H9 (cell line): ENCODE data around the gene MMP26. TPM values are rescaled to one million over a fixed set of nuclear protein-coding genes. Genes with fewer than 3 reads are reported as not detected.

Source experiments
- DNase-seq: peaks from one replicate; pipeline ENCODE4 v3.0.0-alpha.2; 2017
- H2AFZ ChIP-seq: one replicate; pipeline ENCODE4 v1.6.1; 2013; ENCODE audit warnings: mild to moderate bottlenecking, low read length, control low read depth, moderate library complexity
- H2AK5ac ChIP-seq: 2 replicates; pipeline ENCODE4 v1.6.1; 2013; ENCODE audit warnings: low read length, control low read depth, mixed read lengths; ENCODE audit not compliant: insufficient read length
- H2BK120ac ChIP-seq: one replicate; pipeline ENCODE4 v1.6.1; 2013; ENCODE audit warnings: low read depth, mild to moderate bottlenecking, low read length, control low read depth, inconsistent platforms; ENCODE audit not compliant: poor library complexity, severe bottlenecking
- H2BK12ac ChIP-seq: 2 replicates; pipeline ENCODE4 v1.6.1; 2013; ENCODE audit warnings: low read length, control low read depth, mixed read lengths, low read depth; ENCODE audit not compliant: insufficient read length
- H2BK15ac ChIP-seq: 2 replicates; pipeline ENCODE4 v1.6.1; 2013; ENCODE audit warnings: low read depth, low read length, control low read depth
- H2BK20ac ChIP-seq: one replicate; pipeline ENCODE4 v1.6.1; 2013; ENCODE audit warnings: low read depth, mild to moderate bottlenecking, low read length, control low read depth, inconsistent platforms; ENCODE audit not compliant: poor library complexity, severe bottlenecking
- H2BK5ac ChIP-seq: 2 replicates; pipeline ENCODE4 v1.6.1; 2013; ENCODE audit warnings: low read length, control low read depth, mixed read lengths; ENCODE audit not compliant: insufficient read length
- H3K14ac ChIP-seq: 2 replicates; pipeline ENCODE4 v1.6.1; 2013; ENCODE audit warnings: low read length, control low read depth; ENCODE audit not compliant: insufficient read depth
- H3K18ac ChIP-seq: 2 replicates; pipeline ENCODE4 v1.6.1; 2013; ENCODE audit warnings: low read depth, mild to moderate bottlenecking, mixed read lengths, low read length, control low read depth; ENCODE audit not compliant: insufficient read length
- H3K23ac ChIP-seq: 2 replicates; pipeline ENCODE4 v1.6.1; 2013; ENCODE audit warnings: low read length, control low read depth, mixed read lengths, low read depth; ENCODE audit not compliant: insufficient read length
- H3K23me2 ChIP-seq: 2 replicates; pipeline ENCODE4 v1.6.1; 2013; ENCODE audit warnings: low read depth, mild to moderate bottlenecking, mixed read lengths, low read length, control low read depth; ENCODE audit not compliant: insufficient read length, poor library complexity, severe bottlenecking
- H3K27ac ChIP-seq: 2 replicates; pipeline ENCODE4 v1.5.1; 2013; ENCODE audit warnings: low read length, control low read depth, mixed read lengths, low read depth; ENCODE audit not compliant: insufficient read length
- H3K27me3 ChIP-seq: 2 replicates; pipeline ENCODE4 v1.6.1; 2013; ENCODE audit warnings: low read length, control low read depth, inconsistent platforms; ENCODE audit not compliant: insufficient read depth
- H3K4ac ChIP-seq: 2 replicates; pipeline ENCODE4 v1.6.1; 2013; ENCODE audit warnings: low read depth, mild to moderate bottlenecking, control low read depth, inconsistent platforms, low read length, moderate library complexity
- H3K4me1 ChIP-seq: 2 replicates; pipeline ENCODE4 v1.6.1; 2013; ENCODE audit warnings: low read length, control low read depth, inconsistent platforms; ENCODE audit not compliant: insufficient read depth
- H3K4me2 ChIP-seq: 2 replicates; pipeline ENCODE4 v1.6.1; 2013; ENCODE audit warnings: low read length, control low read depth, mixed read lengths; ENCODE audit not compliant: insufficient read length, insufficient read depth
- H3K56ac ChIP-seq: 2 replicates; pipeline ENCODE4 v1.6.1; 2013; ENCODE audit warnings: low read depth, mild to moderate bottlenecking, mixed read lengths, low read length, control low read depth; ENCODE audit not compliant: insufficient read length
- H3K79me1 ChIP-seq: 2 replicates; pipeline ENCODE4 v1.6.1; 2013; ENCODE audit warnings: low read depth, mild to moderate bottlenecking, moderate library complexity, low read length, control low read depth, inconsistent platforms; ENCODE audit not compliant: insufficient read depth, poor library complexity, severe bottlenecking
- H3K79me2 ChIP-seq: 2 replicates; pipeline ENCODE4 v1.6.1; 2013; ENCODE audit warnings: low read length, control low read depth, inconsistent platforms; ENCODE audit not compliant: insufficient read depth
- H3K9ac ChIP-seq: 2 replicates; pipeline ENCODE4 v1.6.1; 2013; ENCODE audit warnings: low read length, control low read depth, mixed read lengths; ENCODE audit not compliant: insufficient read length; ENCODE audit errors: extremely low read depth
- H3K9me3 ChIP-seq: one replicate; pipeline ENCODE4 v1.6.1; 2013; ENCODE audit warnings: low read depth, low read length, inconsistent platforms; ENCODE audit not compliant: control insufficient read depth
- H3T11ph ChIP-seq: one replicate; pipeline ENCODE4 v1.6.1; 2013; ENCODE audit warnings: mild to moderate bottlenecking, low read length, control low read depth, inconsistent platforms
- H4K20me1 ChIP-seq: one replicate; pipeline ENCODE4 v1.6.1; 2013; ENCODE audit not compliant: control insufficient read depth, insufficient read length, insufficient read depth
- H4K5ac ChIP-seq: 2 replicates; pipeline ENCODE4 v1.6.1; 2013; ENCODE audit warnings: low read depth, mild to moderate bottlenecking, mixed read lengths, low read length, control low read depth; ENCODE audit not compliant: insufficient read length
- H4K8ac ChIP-seq: replicated peaks from 2 replicates; pipeline ENCODE4 v1.6.1; 2013; ENCODE audit warnings: low read length, control low read depth, mixed read lengths, low read depth; ENCODE audit not compliant: insufficient read length
- H4K91ac ChIP-seq: 2 replicates; pipeline ENCODE4 v1.6.1; 2013; ENCODE audit warnings: low read depth, mild to moderate bottlenecking, moderate library complexity, mixed read lengths, low read length, control low read depth; ENCODE audit not compliant: insufficient read length
- H3K27ac Mint-ChIP-seq, 3 experiments: 2 replicates in 2 of 3; 3 replicates in 1 of 3; pipeline ENCODE4 v1.8.0; 2020 to 2021; ENCODE audit warnings: mixed read lengths in 3 of 3, mild to moderate bottlenecking in 1 of 3, moderate library complexity in 1 of 3
- H3K27me3 Mint-ChIP-seq: 2 replicates; pipeline ENCODE4 v1.8.0; 2021; ENCODE audit warnings: low read depth, mild to moderate bottlenecking, moderate library complexity, mixed read lengths
- H3K36me3 Mint-ChIP-seq, 3 experiments: 2 replicates in 2 of 3; 3 replicates in 1 of 3; pipeline ENCODE4 v1.8.0; 2020 to 2021; ENCODE audit warnings: low read depth in 3 of 3, mixed read lengths in 3 of 3; ENCODE audit not compliant: insufficient read depth in 1 of 3
- H3K4me1 Mint-ChIP-seq, 2 experiments: 2 replicates each; pipeline ENCODE4 v1.8.0; 2020; ENCODE audit warnings: mixed read lengths in 2 of 2
- H3K4me3 Mint-ChIP-seq, 2 experiments: 2 replicates in 1 of 2; 3 replicates in 1 of 2; pipeline ENCODE4 v1.8.0; 2020 to 2021; ENCODE audit warnings: mild to moderate bottlenecking in 2 of 2, mixed read lengths in 2 of 2, moderate library complexity in 1 of 2
- H3K9me3 Mint-ChIP-seq, 2 experiments: 2 replicates in 1 of 2; 3 replicates in 1 of 2; pipeline ENCODE4 v1.8.0; 2020; ENCODE audit warnings: mild to moderate bottlenecking in 2 of 2, mixed read lengths in 2 of 2, moderate library complexity in 1 of 2
- CTCF ChIP-seq: fragments of 200-600 bp; sonication (generic); conservative IDR thresholded peaks from 3 replicates; pipeline ENCODE4 v1.8.0; 2021; ENCODE audit warnings: antibody characterized with exemption, mild to moderate bottlenecking
- WGBS: extraction: QIAGEN DNeasy Blood & Tissue Kit; methylation state at CpG from one replicate; pipeline ENCODE4 v1.1.7; 2013; ENCODE audit warnings: missing lambda C conversion rate, low lambda C conversion rate, mixed read lengths; ENCODE audit not compliant: insufficient read length; ENCODE audit errors: extremely low coverage; 5-methylcytosine and 5-hydroxymethylcytosine counted together
- total RNA-seq: library from RNA; stranded (reverse); gene quantifications from 2 replicates; pipeline ENCODE4 v1.2.1, GENCODE V29; 2021

The MMP26 gene
- total RNA-seq, 1 experiment from 2014 or later, result not detected

GRCh38 chr11:4680341-4680740, 24.2 kb upstream of the MMP26 start:
- no peak overlapping the region for H4K5ac ChIP-seq
- H3T11ph ChIP-seq, result no peak overlapping the region
- H3K56ac ChIP-seq, result no peak overlapping the region
- H3K23me2 ChIP-seq, result no peaks in the 10 kb centered on the region
- no peak overlapping the region for H3K4me2 ChIP-seq
- no peaks in the 10 kb centered on the region for H3K79me1 ChIP-seq
- no peak overlapping the region for H3K9ac ChIP-seq
- Mint-ChIP-seq H3K27me3 (no peaks in the 10 kb centered on the region), H3K4me3 (no peak overlapping the region), H3K36me3 (no peaks in the 10 kb centered on the region), H3K27ac (no peak overlapping the region), H3K9me3 (no peaks in the 10 kb centered on the region; a peak in 1 of 5 replicates), H3K4me1 (no peaks in the 10 kb centered on the region)
- no peak overlapping the region for H2AFZ ChIP-seq
- no peak overlapping the region for H2BK12ac ChIP-seq
- no peaks in the 10 kb centered on the region for H3K9me3 ChIP-seq
- H2BK120ac ChIP-seq, result no peak overlapping the region
- no peak overlapping the region for H2BK20ac ChIP-seq
- no peak overlapping the region for H3K27ac ChIP-seq
- H3K23ac ChIP-seq, result no peak overlapping the region
- H2AK5ac ChIP-seq, result no peak overlapping the region
- H4K20me1 ChIP-seq, result no peaks in the 10 kb centered on the region
- WGBS, result no CpG with 5 or more reads among the region's 3 CpGs
- no peaks in the 10 kb centered on the region for H3K79me2 ChIP-seq
- H4K8ac ChIP-seq, result no peak overlapping the region
- H2BK15ac ChIP-seq, result no peak overlapping the region
- TF ChIP-seq CTCF, result no peak
- no peaks in the 10 kb centered on the region for H3K27me3 ChIP-seq
- H3K4me1 ChIP-seq, result no peaks in the 10 kb centered on the region
- H4K91ac ChIP-seq, result no peak overlapping the region
- H3K14ac ChIP-seq, result no peak overlapping the region
- no peak overlapping the region for H2BK5ac ChIP-seq
- no peak overlapping the region for H3K4ac ChIP-seq
- no peak overlapping the region for H3K18ac ChIP-seq
- DNase-seq, result no peak
